Measurements from ENCODE around the gene CCDC85B. TPM values are rescaled to one million over a fixed set of nuclear protein-coding genes. Genes with fewer than 3 reads are reported as not detected.

The CCDC85B gene
- total RNA-seq, 4 donors from 2014 or later, result 7.9 to 140 (median 23.1) TPM

DNA sequence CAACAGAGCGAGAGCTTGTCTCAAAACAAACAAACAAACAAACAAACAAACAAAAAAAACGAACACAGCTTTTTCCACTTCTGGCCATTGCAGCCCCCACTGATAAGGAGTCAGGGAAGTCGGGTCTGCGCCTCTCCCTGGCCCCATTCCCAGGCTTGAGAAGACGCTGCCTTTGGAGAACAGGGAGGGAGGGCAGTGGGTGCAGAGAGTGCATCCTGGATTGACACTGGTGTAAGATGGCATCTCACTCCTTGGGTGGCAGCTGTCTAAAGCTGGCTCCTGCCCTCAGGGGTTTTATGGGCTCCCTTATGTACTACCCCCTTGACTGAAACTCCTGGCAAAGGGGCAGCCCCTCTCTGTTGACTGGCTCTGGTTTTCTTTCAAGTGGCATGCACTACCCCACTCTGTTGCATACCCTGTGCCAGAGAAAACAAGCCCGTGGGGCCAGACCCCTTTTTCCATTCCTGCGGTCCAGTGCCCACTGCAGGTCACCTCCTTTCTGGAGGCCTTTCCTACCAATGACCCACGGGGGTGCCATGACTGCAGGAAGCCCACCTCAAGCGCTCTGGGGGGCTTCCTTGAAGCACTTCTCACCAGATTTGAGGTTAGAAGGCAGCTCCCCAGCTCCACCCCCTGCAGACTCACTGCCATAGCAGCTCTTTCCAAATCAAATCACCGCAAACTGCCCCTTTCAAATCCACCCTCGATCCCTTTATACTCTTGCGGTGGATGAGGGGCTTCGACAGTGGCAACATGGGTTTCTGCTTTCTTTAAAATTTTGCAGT is 41.5 kb downstream of the CCDC85B start:
- H3K9me3 ChIP-seq, result no peaks in the 10 kb centered on the region
- H3K27me3 ChIP-seq, result peaks cover 11% of the 10 kb centered on the region
- TF ChIP-seq, protein P1, sequence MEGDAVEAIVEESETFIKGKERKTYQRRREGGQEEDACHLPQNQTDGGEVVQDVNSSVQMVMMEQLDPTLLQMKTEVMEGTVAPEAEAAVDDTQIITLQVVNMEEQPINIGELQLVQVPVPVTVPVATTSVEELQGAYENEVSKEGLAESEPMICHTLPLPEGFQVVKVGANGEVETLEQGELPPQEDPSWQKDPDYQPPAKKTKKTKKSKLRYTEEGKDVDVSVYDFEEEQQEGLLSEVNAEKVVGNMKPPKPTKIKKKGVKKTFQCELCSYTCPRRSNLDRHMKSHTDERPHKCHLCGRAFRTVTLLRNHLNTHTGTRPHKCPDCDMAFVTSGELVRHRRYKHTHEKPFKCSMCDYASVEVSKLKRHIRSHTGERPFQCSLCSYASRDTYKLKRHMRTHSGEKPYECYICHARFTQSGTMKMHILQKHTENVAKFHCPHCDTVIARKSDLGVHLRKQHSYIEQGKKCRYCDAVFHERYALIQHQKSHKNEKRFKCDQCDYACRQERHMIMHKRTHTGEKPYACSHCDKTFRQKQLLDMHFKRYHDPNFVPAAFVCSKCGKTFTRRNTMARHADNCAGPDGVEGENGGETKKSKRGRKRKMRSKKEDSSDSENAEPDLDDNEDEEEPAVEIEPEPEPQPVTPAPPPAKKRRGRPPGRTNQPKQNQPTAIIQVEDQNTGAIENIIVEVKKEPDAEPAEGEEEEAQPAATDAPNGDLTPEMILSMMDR (IDR thresholded peaks at IDR 0.05), result no peak
- no peak for TF ChIP-seq EP300 (IDR thresholded peaks at IDR 0.05; ENCODE audit: low read depth)
- WGBS, 2 donors (ENCODE audit: low coverage in 1 of 2), result 51 to 66% methylated on average over 7 to 12 of the region's 13 CpGs
- H3K36me3 ChIP-seq, result no peaks in the 10 kb centered on the region
- no peak overlapping the region for H3K4me3 ChIP-seq
- in situ Hi-C loops (cut with MboI; ENCODE audit: low pct_ligation_motif_present in 1 of 4, low pct_unique_long_range_greater_than_20kb in 1 of 4, low sequenced_read_pairs in 3 of 4), result no loop called here
- intact Hi-C loops (cut with DNase I; ENCODE audit: low total_unique reads), result no loop called here
- no peak overlapping the region for H3K27ac ChIP-seq
- H3K4me1 ChIP-seq, result peaks cover 0 to 3% (median 0%) of the 10 kb centered on the region in 4 donors
- no peak for DNase-seq

DNA sequence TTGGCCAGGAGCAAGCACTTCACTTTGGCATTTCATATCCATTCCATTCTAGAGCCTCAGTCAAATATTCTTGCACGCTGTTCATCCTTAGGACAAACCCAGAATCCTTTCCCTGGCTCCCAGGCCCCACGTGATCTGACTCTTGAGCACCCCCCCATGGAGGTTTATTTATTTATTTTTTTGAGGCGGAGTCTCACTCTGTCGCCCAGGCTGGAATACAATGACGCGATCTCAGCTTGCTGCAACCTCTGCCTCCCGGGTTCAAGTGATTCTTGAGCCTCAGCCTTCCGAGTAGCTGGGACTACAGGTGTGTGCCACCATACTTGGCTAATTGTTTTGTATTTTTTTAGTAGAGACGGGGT is 42.1 kb downstream of the CCDC85B start:
- intact Hi-C loops (cut with DNase I; ENCODE audit: low total_unique reads), result no loop called here
- H3K4me1 ChIP-seq, result peaks cover 0 to 3% (median 0%) of the 10 kb centered on the region in 4 donors

DNA sequence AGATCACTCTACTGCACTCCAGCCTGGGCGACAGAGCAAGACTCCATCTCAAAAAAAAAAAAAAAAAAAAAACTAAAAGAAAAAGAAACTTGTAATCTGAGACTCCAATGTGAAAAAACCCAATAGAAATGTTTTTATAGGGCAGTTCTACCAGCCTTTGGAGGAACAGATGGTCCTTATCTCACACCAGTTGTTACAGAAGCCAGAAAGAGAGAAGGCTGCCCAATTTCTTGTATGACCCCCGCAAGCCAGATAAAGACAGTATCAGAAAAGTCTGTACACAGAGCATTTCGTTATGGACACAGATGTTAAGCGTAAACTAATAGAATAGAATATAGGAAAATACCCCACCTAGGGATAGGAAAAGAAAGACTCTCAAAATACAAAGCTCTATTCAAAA is 43.5 kb downstream of the CCDC85B start:
- TF ChIP-seq, protein P1 (IDR thresholded peaks at IDR 0.05), result no peak
- TF ChIP-seq POLR2A (IDR thresholded peaks at IDR 0.05), result no peak
- TF ChIP-seq EP300 (IDR thresholded peaks at IDR 0.05; ENCODE audit: low read depth), result no peak
- TF ChIP-seq POLR2AphosphoS5 (IDR thresholded peaks at IDR 0.05), result no peak
- H3K27ac ChIP-seq, result no peak overlapping the region
- intact Hi-C loops (cut with DNase I; ENCODE audit: low total_unique reads), result no loop called here
- H3K27me3 ChIP-seq, result peaks cover 18% of the 10 kb centered on the region
- no peak overlapping the region for H3K4me3 ChIP-seq
- WGBS, 2 donors (ENCODE audit: low coverage in 1 of 2), result 69 to 75% methylated on average over 4 of the region's 4 CpGs
- no peaks in the 10 kb centered on the region for H3K36me3 ChIP-seq
- in situ Hi-C loops (cut with MboI; ENCODE audit: low pct_ligation_motif_present in 1 of 4, low pct_unique_long_range_greater_than_20kb in 1 of 4, low sequenced_read_pairs in 3 of 4), result no loop called here
- DNase-seq, result no peak
- H3K9me3 ChIP-seq, result no peaks in the 10 kb centered on the region
- no peaks in the 10 kb centered on the region for H3K4me1 ChIP-seq

More for the DNA sequence above, 42.1 kb downstream of the CCDC85B start:
- 38 to 40% methylated on average over 1 to 9 of the region's 9 CpGs for WGBS, 2 donors (ENCODE audit: low coverage in 1 of 2)
- H3K4me3 ChIP-seq, result no peak overlapping the region
- H3K36me3 ChIP-seq, result no peaks in the 10 kb centered on the region
- no peaks in the 10 kb centered on the region for H3K9me3 ChIP-seq
- TF ChIP-seq POLR2A (IDR thresholded peaks at IDR 0.05) (no peak), EP300 (IDR thresholded peaks at IDR 0.05; ENCODE audit: low read depth) (no peak), POLR2AphosphoS5 (IDR thresholded peaks at IDR 0.05) (no peak)
- TF ChIP-seq, protein P1 (IDR thresholded peaks at IDR 0.05), result no peak
- no peak for DNase-seq
- no peak overlapping the region for H3K27ac ChIP-seq
- peaks cover 16% of the 10 kb centered on the region for H3K27me3 ChIP-seq
- in situ Hi-C loops (cut with MboI; ENCODE audit: low pct_ligation_motif_present in 1 of 4, low pct_unique_long_range_greater_than_20kb in 1 of 4, low sequenced_read_pairs in 3 of 4), result no loop called here

DNA sequence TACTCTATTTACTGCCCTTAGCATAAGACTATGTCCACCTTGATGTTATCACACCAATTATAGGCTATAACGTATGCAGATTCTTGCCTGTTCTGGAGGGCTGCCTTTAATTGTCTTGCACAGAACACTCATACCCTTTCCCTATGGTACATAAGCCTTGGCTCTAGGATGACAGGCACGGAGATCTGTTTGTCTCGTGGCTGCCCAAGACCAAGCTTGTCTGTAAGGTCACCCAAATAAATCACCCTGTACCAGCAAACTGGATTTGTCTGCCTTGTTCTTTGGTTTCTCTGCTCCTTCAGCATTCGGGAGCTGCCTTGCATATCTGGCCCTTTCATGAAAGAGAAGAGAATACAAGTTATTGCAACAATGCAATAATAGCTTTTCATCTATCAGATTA is 47.3 kb downstream of the CCDC85B start:
- no peak for DNase-seq
- TF ChIP-seq, protein P1 (IDR thresholded peaks at IDR 0.05), result no peak
- TF ChIP-seq EP300 (IDR thresholded peaks at IDR 0.05; ENCODE audit: low read depth), result no peak
- no peak for TF ChIP-seq POLR2AphosphoS5 (IDR thresholded peaks at IDR 0.05)
- TF ChIP-seq POLR2A (IDR thresholded peaks at IDR 0.05), result no peak
- Histone ChIP-seq H3K9me3 (no peaks in the 10 kb centered on the region), H3K27ac (no peak overlapping the region), H3K4me3 (no peak overlapping the region), H3K4me1 (no peaks in the 10 kb centered on the region), H3K36me3 (no peaks in the 10 kb centered on the region), H3K27me3 (peaks cover 17% of the 10 kb centered on the region)
- intact Hi-C loops (cut with DNase I; ENCODE audit: low total_unique reads) (no loop called here), in situ Hi-C loops (cut with MboI; ENCODE audit: low pct_ligation_motif_present in 1 of 4, low pct_unique_long_range_greater_than_20kb in 1 of 4, low sequenced_read_pairs in 3 of 4) (no loop called here)
- 43 to 75% methylated on average over 1 to 4 of the region's 4 CpGs for WGBS, 2 donors (ENCODE audit: low coverage in 1 of 2)

Other genes starting within 250 kb of the CCDC85B start
- 10 to 100 TPM; 45.8 to 95.8 (median 58.4) TPM for gene RELA, start 227.8 kb upstream of the CCDC85B start, total RNA-seq
- gene KAT5, start 178.4 kb upstream of the CCDC85B start, total RNA-seq, result 100 to 1,000 TPM in 1 of 4 donors, 10 to 100 TPM in 3; 51.6 to 203 (median 74.1) TPM
- gene RNASEH2C, start 169.9 kb upstream of the CCDC85B start, total RNA-seq, result 100 to 1,000 TPM in 2 of 4 donors, 10 to 100 TPM in 2; 70.2 to 231 (median 111) TPM
- gene AP5B1, start 109.7 kb upstream of the CCDC85B start, total RNA-seq, result 10 to 100 TPM; 24.9 to 33.7 (median 28.2) TPM
- 10 to 100 TPM; 19.9 to 44.8 (median 33.8) TPM for gene OVOL1, start 103.6 kb upstream of the CCDC85B start, total RNA-seq
- 10 to 100 TPM in 1 of 4 donors, 1 to 10 TPM in 1, under 1 TPM in 1, not detected in 1; 0.60 to 10.0 (median 1.6) TPM for gene SNX32, start 56.7 kb upstream of the CCDC85B start, total RNA-seq
- 1,000 to 10,000 TPM; 1,308 to 1,852 (median 1,703) TPM for gene CFL1, start 32.5 kb upstream of the CCDC85B start, total RNA-seq
- 100 to 1,000 TPM in 1 of 4 donors, 10 to 100 TPM in 3; 58.3 to 191 (median 81.2) TPM for gene MUS81, start 30.2 kb upstream of the CCDC85B start, total RNA-seq
- 10 to 100 TPM; 15.2 to 34.4 (median 25.1) TPM for gene EFEMP2, start 17.9 kb upstream of the CCDC85B start, total RNA-seq
- gene CTSW, start 10.8 kb upstream of the CCDC85B start, total RNA-seq, result 1 to 10 TPM in 2 of 4 donors, not detected in 2; 1.1 to 1.8 TPM
- gene FIBP, start 2.2 kb upstream of the CCDC85B start, total RNA-seq, result 10 to 100 TPM; 53.4 to 82.6 (median 75.9) TPM
- 10 to 100 TPM in 1 of 4 donors, 1 to 10 TPM in 1, not detected in 2; 1.2 to 11.6 TPM for gene FOSL1, start 9.7 kb downstream of the CCDC85B start, total RNA-seq
- gene C11orf68, start 28.4 kb downstream of the CCDC85B start, total RNA-seq, result 10 to 100 TPM; 15.2 to 59.5 (median 22.8) TPM
- gene DRAP1, start 28.8 kb downstream of the CCDC85B start, total RNA-seq, result 10 to 100 TPM; 15.7 to 63.2 (median 57.0) TPM
- not detected for gene TSGA10IP, start 54.8 kb downstream of the CCDC85B start, total RNA-seq
- gene SART1, start 71.1 kb downstream of the CCDC85B start, total RNA-seq, result 10 to 100 TPM; 31.8 to 76.3 (median 34.3) TPM
- 10 to 100 TPM; 14.6 to 82.6 (median 31.2) TPM for gene EIF1AD, start 111.5 kb downstream of the CCDC85B start, total RNA-seq
- gene BANF1, start 111.8 kb downstream of the CCDC85B start, total RNA-seq, result 10 to 100 TPM; 27.9 to 79.7 (median 34.0) TPM
- not detected for gene CST6, start 121.3 kb downstream of the CCDC85B start, total RNA-seq
- not detected for gene CATSPER1, start 135.8 kb downstream of the CCDC85B start, total RNA-seq
- gene GAL3ST3, start 158.5 kb downstream of the CCDC85B start, total RNA-seq, result not detected
- gene SF3B2, start 161.7 kb downstream of the CCDC85B start, total RNA-seq, result 100 to 1,000 TPM in 3 of 4 donors, 10 to 100 TPM in 1; 71.8 to 152 (median 137) TPM
- 10 to 100 TPM in 3 of 4 donors, 1 to 10 TPM in 1; 9.8 to 52.0 (median 27.2) TPM for gene PACS1, start 179.6 kb downstream of the CCDC85B start, total RNA-seq